ENCODE data around the gene APOM.

Gene APOM

DNA sequence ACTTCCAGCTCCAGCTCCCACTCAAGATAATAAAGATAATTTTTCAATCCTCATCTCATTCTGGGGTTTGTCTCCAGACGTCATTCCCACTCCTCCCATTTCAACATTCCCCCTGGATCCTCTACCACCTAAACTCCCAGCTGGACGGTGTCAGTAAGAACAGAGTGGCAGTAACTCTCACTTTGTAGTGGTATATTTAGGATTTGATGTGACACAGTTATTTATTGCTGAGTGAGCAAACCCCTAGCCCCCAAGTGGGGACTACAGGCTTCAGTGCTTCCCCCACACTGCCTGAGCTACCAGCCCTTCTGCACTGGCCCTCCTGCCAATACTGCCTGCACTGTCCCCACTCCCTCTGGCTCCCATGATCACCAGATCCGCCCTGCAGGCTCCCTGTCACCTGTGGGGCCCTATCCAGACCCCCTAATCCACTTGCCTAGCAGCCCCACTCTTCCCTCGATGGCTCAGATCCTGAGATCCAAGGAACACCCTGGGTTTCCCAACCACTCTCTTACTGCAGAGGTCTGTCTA, 2.5 kb downstream of the APOM start:
- DNase-seq (ENCODE audit: low spot score), result no peak
- FAIRE-seq, result no peak

- no peak for FAIRE-seq
These were observed 3.4 kb downstream of the APOM start for GRCh38 chr6:31658983-31659648.

DNA sequence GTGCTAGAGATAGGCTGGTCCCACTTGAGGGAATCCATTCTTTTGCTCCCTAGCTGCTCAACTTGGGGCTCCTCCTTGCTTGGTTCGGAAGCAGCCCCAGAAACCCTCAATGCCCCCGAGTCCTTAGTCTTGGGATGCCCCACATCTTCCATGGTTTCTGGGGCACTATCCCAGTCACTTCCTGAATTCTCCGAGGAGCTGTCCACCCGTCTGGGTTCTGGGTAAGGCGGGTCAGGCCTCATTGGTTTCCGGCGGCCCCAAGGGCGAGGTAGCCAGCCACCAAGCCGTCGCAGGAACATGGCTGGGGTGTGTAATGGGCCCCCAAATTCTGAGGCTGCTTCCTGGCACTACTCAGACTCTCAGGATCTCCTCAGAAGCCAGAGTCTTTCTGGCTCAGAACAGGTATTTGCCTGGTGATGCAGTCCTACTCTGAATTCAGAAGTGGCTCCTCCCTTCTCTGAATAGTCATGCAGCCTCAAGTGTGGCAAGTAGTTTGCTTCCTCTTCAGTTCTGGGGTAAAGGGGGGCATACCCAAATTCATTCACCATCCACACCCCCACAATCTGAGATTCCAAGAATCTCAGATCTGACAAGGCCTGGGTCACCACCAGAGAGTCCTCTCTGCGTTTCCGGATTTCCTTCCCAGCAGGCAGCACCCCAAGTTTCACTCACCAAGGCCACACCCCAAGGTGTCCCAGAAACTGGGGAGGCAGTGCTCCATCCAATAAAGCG, 4.1 kb downstream of the APOM start:
- peak; percentile 34 for DNase-seq (ENCODE audit: low spot score)
- no peak for FAIRE-seq

More at GRCh38 chr6:31658983-31659648, 3.4 kb downstream of the APOM start:
- no peak for DNase-seq (ENCODE audit: low spot score)

- FAIRE-seq (no peak), DNase-seq (ENCODE audit: low spot score) (peak; percentile 88)
These were observed 4.9 kb downstream of the APOM start, which contains the start of gene C6orf47 for GRCh38 chr6:31660381-31661261. Gene C6orf47 (minus strand): TSS chr6:31660778. CDS start chr6:31659947, 831 bp downstream.

DNA sequence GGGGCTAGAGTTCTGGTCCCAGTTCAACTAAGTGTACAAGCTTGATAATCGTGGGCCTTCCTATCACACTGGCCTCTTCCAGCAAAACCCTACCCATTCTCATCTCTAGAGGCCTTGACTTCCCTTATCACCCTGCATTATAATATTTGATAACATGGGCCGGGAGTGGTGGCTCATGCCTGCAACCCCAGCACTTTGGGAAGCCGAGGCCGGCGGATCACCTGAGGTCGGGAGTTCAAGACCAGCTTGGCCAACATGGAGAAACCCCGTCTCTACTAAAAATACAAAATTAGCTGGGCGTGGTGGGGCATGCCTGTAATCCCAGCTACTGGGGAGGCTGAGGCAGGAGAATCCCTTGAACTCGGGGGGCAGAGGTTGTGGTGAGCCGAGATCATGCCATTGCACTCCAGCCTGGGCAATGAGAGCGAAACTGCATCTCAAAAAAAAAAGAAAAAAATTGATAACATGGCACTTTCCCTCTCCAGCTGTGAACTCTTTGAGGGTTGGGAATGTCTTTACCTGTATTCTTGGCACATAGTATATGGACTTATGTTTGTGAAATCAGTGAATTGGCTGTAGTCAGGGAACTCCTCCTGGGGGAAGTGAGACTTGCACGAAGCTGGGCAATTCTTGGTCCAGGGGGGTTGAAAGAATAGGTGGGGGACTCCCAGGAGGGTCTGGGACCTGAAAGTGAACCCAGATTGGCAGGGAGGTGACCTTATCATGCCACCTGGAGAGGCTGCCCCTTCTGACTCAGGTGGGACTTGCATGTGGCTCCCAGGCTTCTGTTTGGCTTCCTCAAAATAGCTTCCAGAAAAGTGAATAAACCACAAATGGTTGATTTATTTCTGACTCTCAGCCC, 5.8 kb downstream of the APOM start:
- DNase-seq (ENCODE audit: low spot score) (no peak), FAIRE-seq (no peak)

DNA sequence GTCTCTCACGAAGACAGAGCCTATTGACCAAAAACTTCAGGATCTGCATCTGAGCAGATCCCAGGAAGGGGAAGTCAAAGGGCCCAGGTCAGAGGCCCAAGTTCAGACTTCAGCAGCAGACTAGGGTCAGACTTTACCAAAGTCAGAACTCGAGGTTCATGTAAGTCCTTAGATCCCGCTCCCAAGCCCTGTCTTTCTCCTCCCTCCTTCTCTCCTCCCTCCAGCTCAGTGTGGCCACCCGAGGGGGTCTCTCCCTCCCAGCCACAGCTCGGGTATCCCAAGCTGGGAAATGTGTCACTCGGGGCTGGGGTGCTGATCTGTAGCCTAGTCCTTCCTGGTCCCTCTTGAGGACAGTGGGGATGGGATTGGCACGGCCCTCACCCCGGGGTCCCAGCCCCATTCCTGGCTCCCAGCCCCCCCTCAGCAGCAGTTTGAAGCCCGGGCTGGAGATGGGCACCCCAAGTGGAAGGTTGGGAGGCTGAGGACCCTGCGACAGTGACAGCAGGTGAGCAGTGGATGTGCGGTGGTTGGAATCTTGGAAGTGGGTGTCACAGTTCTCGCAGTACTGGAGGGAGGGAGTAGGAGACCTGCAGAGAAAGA, 6.5 kb downstream of the APOM start:
- FAIRE-seq (no peak), DNase-seq (ENCODE audit: low spot score) (no peak)

DNA sequence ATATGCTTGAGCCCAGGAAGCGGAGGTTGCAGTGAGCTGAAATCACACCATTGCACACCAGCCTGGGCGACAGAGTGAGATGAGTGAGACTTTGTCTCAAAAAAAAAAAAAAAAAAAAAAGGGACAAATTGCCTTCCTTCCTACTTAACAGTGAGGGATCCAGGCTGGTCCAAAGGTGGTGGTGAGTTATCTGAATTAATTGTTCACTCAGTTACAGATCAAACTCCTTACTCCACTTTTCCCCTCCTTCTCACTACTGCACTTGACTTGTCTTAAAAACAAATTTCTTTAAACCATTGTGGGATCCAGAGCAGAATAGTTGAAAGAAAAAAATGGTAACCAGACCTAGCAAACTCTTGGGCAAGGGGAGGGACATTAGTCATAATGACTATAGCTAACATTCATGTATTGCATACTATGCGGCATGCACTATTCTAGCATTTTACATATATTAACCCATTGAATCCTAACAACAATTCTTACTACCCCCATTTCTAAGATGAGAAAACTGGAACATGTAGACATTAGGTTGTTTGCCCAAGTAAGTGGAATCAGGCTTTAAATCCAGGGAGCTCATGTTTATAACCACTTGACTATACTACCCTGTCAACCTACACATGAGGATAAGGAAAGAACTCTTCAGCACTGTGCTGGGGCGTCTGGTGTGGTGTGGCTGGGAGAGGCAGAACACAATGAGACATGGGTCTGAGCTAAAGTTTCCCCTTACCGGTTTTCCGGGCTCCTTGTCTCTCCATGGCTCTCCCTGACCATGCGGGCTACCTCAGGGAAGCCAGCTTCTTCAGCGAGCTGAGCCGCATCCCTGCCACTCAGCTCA, 7.6 kb downstream of the APOM start:
- FAIRE-seq, result no peak

DNA sequence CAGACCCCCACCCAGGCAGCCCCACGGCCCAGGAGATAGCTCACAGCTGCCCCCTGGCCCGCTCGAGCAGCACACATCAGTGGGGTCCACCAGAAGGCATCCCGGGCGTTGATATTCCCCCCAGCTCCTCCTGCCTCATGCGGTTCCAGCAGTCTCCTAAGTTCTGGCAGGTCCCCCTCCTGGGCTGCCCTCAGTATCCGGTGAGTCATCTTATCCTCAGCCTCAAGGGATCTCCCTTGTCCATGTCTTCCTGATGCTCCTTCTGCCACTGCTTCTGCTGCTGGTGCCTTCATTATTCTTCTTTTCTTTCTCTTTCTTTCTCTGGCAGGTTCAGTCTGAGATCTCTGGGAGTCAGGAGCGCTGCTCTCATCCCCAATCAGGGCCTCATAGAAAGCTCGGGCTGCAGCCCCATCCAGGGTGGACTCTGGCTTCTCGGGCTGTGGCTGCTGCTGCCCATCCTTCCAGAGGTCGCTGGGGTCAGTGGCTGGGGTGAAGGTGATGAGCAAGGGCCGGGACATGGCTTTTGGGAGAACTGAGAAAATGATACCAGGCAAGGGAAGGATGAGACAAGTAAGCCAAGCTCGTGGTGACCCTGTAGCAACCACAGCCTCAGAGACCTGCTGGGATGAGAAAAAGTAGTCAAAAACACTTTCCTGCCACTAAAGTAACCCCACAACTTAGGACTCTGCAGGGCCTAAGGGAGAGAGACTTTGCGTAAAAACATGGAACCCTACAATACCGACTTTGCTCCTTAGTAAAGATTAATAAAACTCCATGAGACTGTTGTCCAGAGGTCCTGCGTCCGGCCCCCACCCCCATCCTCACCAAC, 8.5 kb downstream of the APOM start:
- peak; percentile 74 for DNase-seq (ENCODE audit: low spot score)
- FAIRE-seq, result no peak

More for the DNA sequence above, 7.6 kb downstream of the APOM start:
- DNase-seq (ENCODE audit: low spot score), result no peak

DNA sequence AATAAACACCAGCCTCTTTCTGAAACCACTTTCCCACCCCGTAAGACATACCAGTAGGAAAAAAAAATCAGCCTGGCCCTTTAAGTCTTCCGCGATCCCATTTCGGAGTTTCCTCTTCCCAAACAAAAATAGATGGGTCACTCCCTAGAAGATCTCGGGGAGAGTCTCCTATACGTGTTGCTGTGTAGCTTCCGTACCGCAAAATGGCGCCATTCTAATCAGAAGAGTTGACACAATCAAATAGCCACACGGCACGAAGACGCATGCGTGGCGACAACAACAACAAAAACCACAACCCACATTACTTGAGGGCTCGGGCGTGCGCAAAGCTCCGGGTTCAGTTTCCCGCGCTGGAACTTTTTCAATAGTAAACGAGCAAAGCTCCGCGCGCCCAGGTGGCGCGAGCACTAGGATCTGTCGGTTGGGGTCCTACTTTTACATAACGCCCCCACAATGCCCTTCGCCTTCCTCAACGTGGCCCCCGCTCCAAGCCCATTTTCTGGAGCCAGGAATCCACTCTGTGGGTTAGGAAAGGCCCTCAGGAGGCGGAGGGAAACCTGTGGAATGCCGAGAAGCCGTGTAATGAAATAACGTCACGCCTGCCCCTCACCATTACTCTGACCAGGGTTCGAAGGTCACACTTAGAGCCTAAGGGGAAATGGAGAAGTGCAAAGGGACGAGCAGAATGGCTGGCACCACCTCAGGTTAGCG, 9.3 kb downstream of the APOM start, which contains the start of gene GPANK1:
TSS of gene GPANK1 (minus strand) at position 208 of the 711 bp plus-strand sequence. CDS start 519 bp downstream, outside the sequence.
- FAIRE-seq (no peak), DNase-seq (ENCODE audit: low spot score) (peak; percentile 69)

DNA sequence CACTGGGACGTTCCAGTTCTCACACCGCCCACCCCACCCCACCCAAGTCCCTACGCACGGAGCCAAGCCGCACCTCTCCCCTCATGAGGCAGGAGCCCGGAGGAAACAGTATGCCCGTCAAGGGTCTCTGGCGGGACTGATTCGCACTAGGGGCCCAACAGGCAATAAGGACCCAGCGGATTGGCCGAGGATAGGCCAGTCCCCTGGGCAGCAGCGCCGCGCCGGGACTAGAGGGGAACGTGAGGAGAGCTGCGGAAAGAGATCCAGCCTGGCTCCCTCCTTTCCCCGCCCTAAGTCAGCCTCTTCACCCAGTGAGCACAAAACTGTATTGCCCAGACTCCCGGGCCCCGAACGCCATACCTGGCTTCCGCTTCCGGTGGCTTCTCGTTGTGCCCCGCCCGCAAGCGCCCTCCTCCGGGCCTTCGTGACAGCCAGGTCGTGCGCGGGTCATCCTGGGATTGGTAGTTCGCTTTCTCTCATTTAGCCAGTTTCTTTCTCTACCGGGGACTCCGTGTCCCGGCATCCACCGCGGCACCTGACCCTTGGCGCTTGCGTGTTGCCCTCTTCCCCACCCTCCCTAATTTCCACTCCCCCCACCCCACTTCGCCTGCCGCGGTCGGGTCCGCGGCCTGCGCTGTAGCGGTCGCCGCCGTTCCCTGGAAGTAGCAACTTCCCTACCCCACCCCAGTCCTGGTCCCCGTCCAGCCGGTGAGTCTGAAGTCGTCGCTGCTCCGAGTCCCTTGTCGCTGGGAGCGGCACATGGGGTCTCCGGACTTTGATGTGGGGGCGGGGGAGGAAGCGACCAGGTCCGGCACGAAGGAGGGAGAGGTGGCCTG, 10.0 kb downstream of the APOM start, which contains the start of gene CSNK2B:
TSS of gene CSNK2B (plus strand) at position 580 of the 836 bp plus-strand sequence. CDS start 752 bp downstream, outside the sequence.
- peak; percentile 97 for DNase-seq (ENCODE audit: low spot score)
- no peak for FAIRE-seq

DNA sequence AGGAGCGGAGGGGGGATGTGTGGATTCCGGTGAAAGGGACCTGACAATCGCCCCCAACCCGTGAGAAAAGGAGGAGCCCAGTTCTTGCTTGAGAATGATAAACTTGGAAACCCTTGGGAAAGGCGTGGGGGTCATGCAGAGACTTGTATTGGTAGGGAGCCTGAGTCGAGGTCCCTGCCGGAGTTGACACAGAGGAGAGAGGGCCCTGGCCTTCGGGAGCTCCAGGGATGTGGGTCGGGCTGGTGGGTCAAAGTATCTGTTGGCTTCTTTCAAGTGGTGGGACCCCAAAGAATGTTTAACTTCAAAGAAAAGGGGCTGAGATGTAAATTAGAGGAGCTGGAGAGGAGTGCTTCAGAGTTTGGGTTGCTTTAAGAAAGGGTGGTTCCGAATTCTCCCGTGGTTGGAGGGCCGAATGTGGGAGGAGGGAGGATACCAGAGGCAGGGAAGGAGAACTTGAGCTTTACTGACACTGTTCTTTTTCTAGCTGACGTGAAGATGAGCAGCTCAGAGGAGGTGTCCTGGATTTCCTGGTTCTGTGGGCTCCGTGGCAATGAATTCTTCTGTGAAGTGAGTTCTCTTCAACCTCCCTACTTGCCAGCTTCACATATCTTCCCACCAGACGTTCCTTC, 10.8 kb downstream of the APOM start:
- DNase-seq (ENCODE audit: low spot score) (no peak), FAIRE-seq (no peak)

GRCh38 chr6:31669676-31670075, 14.0 kb downstream of the APOM start, which contains the start of gene LY6G5B:
Gene LY6G5B (plus strand): TSS chr6:31669976. CDS start chr6:31670951, 975 bp downstream.
- no peak for FAIRE-seq
- DNase-seq (ENCODE audit: low spot score), result no peak

DNA sequence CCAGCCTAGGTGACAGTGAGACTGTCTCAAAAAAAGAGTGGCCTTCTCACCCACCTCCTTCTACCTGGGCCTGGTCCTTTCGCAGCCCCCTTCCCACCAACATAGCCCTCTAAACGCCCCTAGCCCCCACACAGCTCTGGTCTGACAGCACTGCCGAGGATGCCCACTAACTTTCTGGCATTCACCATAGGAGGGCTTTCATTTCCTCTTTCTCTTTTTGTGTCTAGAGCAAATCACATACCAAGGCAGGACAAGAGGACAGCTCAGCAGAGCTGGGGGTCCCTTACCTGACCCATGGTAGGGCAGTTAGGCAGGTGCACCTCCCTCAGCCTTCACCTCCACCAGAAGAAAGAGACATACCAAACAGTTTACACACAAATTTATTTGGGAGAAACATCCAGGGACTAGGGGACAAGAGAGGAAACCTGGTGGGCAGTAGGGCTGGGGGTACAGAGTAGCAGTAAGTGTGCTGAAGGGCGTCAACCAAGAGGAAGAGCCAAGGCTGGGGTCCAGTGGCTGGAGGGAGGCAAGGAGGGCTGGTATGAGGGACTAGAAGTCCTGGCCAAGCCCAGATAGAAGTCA, 20.7 kb downstream of the APOM start:
- no peak for DNase-seq (ENCODE audit: low spot score)
- FAIRE-seq, result no peak

GRCh38 chr6:31676904-31677303, 21.2 kb downstream of the APOM start:
- no peak for FAIRE-seq
- DNase-seq (ENCODE audit: low spot score), result no peak

DNA sequence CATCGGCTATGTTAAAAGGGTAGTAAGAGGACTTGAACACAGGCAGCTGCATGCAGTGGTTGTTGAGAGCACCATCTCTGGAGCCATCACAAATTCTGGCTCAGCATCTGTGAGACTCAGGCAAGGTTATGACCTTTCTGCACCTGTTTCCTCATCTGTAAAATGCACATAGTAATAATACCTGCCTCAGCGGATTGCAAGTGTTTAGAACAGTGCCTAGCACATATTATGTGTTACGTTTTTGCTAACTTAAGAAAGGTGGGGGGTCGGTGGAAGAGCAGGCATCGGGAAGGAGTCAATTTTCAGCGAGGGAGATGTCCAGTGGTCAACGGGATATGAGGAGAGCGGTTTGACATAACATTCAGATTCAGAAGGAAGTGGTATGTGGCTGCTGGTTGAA, 22.3 kb downstream of the APOM start:
- no peak for DNase-seq (ENCODE audit: low spot score)
- FAIRE-seq, result no peak

Data from urothelium cell line (cell line).